Endothelial cell of umbilical vein (primary cell): ENCODE measurements around the gene CARMIL3. TPM values are rescaled to one million over a fixed set of nuclear protein-coding genes. Genes with fewer than 3 reads are reported as not detected.

Experiments
- BruUV-seq: library from RNA; stranded (reverse); fragments of 400-500 nt; replicated peaks from 2 replicates; lab custom pipeline; 2021; lab: Mats Ljungman, UMichigan
- CTCF ChIA-PET: fragments of 300-600, 350-600 bp; sonication (Branson Sonifier 250); formaldehyde crosslinking; loops from one replicate; lab custom pipeline; 2021; ENCODE audit warnings: antibody characterized with exemption, inconsistent platforms; lab: Charles Lee
- POLR2A ChIA-PET: fragments of 300-600, 350-600 bp; sonication (Branson Sonifier 250); formaldehyde crosslinking; loops from one replicate; lab custom pipeline; 2021; ENCODE audit warnings: antibody characterized with exemption, inconsistent platforms; lab: Charles Lee
- DNase-seq: peaks from one replicate; pipeline ENCODE4 v3.0.0-alpha.2; 2011; ENCODE audit warnings: low read depth, low spot score
- FAIRE-seq: peaks from 2 replicates; lab custom pipeline; 2011; peaks lifted over from hg19 to GRCh38; lab: Jason Lieb, UNC
- H2AFZ ChIP-seq: 2 replicates; pipeline ENCODE4 v1.6.0; 2012; ENCODE audit warnings: low read depth, low read length, control low read depth, inconsistent platforms
- H3K27ac ChIP-seq: 2 replicates; pipeline ENCODE4 v1.5.1; 2011; ENCODE audit warnings: low read depth, mild to moderate bottlenecking, control low read depth, low read length, moderate library complexity; ENCODE audit not compliant: insufficient read depth
- H3K27me3 ChIP-seq, 2 experiments: 2 replicates each; pipeline versions ENCODE4 v1.6.0 to v1.6.1; 2011; ENCODE audit warnings: low read length in 2 of 2, mixed read lengths in 1 of 2; ENCODE audit not compliant: control insufficient read depth in 2 of 2, insufficient read depth in 2 of 2
- H3K36me3 ChIP-seq, 2 experiments: 2 replicates in 1 of 2; 3 replicates in 1 of 2; pipeline ENCODE4 v1.5.1; 2011; ENCODE audit warnings: low read length in 2 of 2, mild to moderate bottlenecking in 1 of 2, moderate library complexity in 1 of 2; ENCODE audit not compliant: control insufficient read depth in 2 of 2, insufficient read depth in 2 of 2; ENCODE audit errors: extremely low read depth in 1 of 2
- H3K4me1 ChIP-seq: 3 replicates; pipeline ENCODE4 v1.5.1; 2011; ENCODE audit warnings: mild to moderate bottlenecking, low read length; ENCODE audit not compliant: control insufficient read depth, insufficient read depth; ENCODE audit errors: extremely low read depth
- H3K4me2 ChIP-seq: 2 replicates; pipeline ENCODE4 v1.6.1; 2011; ENCODE audit warnings: low read length, control low read depth, mixed read lengths; ENCODE audit not compliant: insufficient read depth
- H3K4me3 ChIP-seq, 3 experiments: fragments of 200-600 bp in 1 of 3; sonication (generic), shearing (Covaris generic) in 1 of 3; replicated peaks in 1 of 3; 2 replicates each; pipeline ENCODE4 v1.5.1; 2011 to 2016; ENCODE audit warnings: control low read depth in 3 of 3, low read length in 3 of 3, mild to moderate bottlenecking in 2 of 3, inconsistent platforms in 1 of 3, low read depth in 1 of 3, moderate library complexity in 1 of 3; ENCODE audit not compliant: insufficient read depth in 1 of 3
- H3K79me2 ChIP-seq: 2 replicates; pipeline ENCODE4 v1.6.0; 2012; ENCODE audit warnings: low read length, inconsistent platforms; ENCODE audit not compliant: control insufficient read depth, insufficient read depth
- H3K9ac ChIP-seq: replicated peaks from 2 replicates; pipeline ENCODE3; 2011; ENCODE audit warnings: low read length, control low read depth; ENCODE audit not compliant: insufficient read depth; ENCODE audit errors: extremely low read depth
- H3K9me1 ChIP-seq: replicated peaks from 3 replicates; pipeline ENCODE4 v1.6.0; 2011; ENCODE audit warnings: mild to moderate bottlenecking, low read length; ENCODE audit not compliant: control insufficient read depth, insufficient read depth; ENCODE audit errors: extremely low read depth
- H3K9me3 ChIP-seq: replicated peaks from 2 replicates; pipeline ENCODE4 v1.5.1; 2012; ENCODE audit warnings: low read length, inconsistent platforms; ENCODE audit not compliant: control insufficient read depth, insufficient read depth
- H4K20me1 ChIP-seq: replicated peaks from 2 replicates; pipeline ENCODE3; 2011; ENCODE audit warnings: mild to moderate bottlenecking, low read length; ENCODE audit not compliant: control insufficient read depth, insufficient read depth; ENCODE audit errors: extremely low read depth
- CTCF ChIP-seq, 2 donors: IDR thresholded peaks; 1 replicate in 1 of 2; 2 replicates in 1 of 2; pipeline ENCODE4 v1.5.1; 2011; ENCODE audit warnings: low read length in 2 of 2, mild to moderate bottlenecking in 2 of 2, moderate library complexity in 2 of 2, control low read depth in 1 of 2, inconsistent platforms in 1 of 2, low read depth in 1 of 2; ENCODE audit not compliant: insufficient read depth in 1 of 2; ENCODE audit errors: extremely low read depth in 1 of 2
- EZH2 ChIP-seq: IDR thresholded peaks from 2 replicates; pipeline ENCODE4 v1.6.1; 2012; ENCODE audit warnings: borderline replicate concordance, low read depth, mild to moderate bottlenecking, moderate library complexity, low read length, inconsistent platforms; ENCODE audit not compliant: severe bottlenecking
- FOS ChIP-seq: IDR thresholded peaks from 2 replicates; pipeline ENCODE4 v1.6.1; 2011; ENCODE audit warnings: mild to moderate bottlenecking, low read length, moderate library complexity, borderline replicate concordance; ENCODE audit not compliant: insufficient read depth
- GATA2 ChIP-seq: IDR thresholded peaks from 2 replicates; pipeline ENCODE4 v1.7.0; 2011; ENCODE audit warnings: low read depth, mild to moderate bottlenecking, moderate library complexity, mixed read lengths, low read length; ENCODE audit not compliant: insufficient read length, insufficient read depth
- JUN ChIP-seq: IDR thresholded peaks from 2 replicates; pipeline ENCODE4 v1.6.1; 2011; ENCODE audit warnings: borderline replicate concordance, low read depth; ENCODE audit not compliant: insufficient read length, insufficient read depth
- MAX ChIP-seq: IDR thresholded peaks from 2 replicates; pipeline ENCODE4 v1.6.1; 2011; ENCODE audit not compliant: insufficient read depth, insufficient read length
- MYC ChIP-seq: IDR thresholded peaks from one replicate; pipeline ENCODE4 v1.6.1; 2011; ENCODE audit warnings: mild to moderate bottlenecking, low read depth, low read length
- POLR2A ChIP-seq: IDR thresholded peaks from 2 replicates; pipeline ENCODE4 v1.6.1; 2012; ENCODE audit warnings: low read depth, mild to moderate bottlenecking, control low read depth, low read length
- POLR2AphosphoS5 ChIP-seq: IDR thresholded peaks from 2 replicates; pipeline ENCODE4 v1.6.1; 2012; ENCODE audit warnings: low read depth, mild to moderate bottlenecking, control low read depth, low read length, moderate library complexity; ENCODE audit not compliant: insufficient read depth
- dilution Hi-C: fragments of 300-500 bp; cut with MboI; formaldehyde crosslinking; loops from one replicate; pipeline ENCODE4 v1.15.0; 2019; ENCODE audit warnings: low sequenced_read_pairs; ENCODE audit not compliant: extremely low pct_ligation_motif_present
- intact Hi-C: fragments of 100-400 bp; cut with micrococcal nuclease; formaldehyde crosslinking; loops from one replicate; pipeline ENCODE4 v1.10.0; 2022
- polyA plus RNA-seq, 4 experiments: library from polyadenylated mRNA; depleted of rRNA in 3 of 4; stranded (reverse) in 3 of 4; unstranded in 1 of 4; fragments of >200 nt; gene quantifications; 2 replicates each; pipeline versions ENCODE4 v1.2.1 to v1.2.3, GENCODE V29; 2011 to 2012; ENCODE audit warnings: missing spikeins in 1 of 4
- total RNA-seq: library from RNA; stranded (reverse); gene quantifications from 2 replicates; pipeline ENCODE4 v1.2.3, GENCODE V29; 2021

Gene CARMIL3
- total and polyA plus RNA-seq, 2 donors (not counting 3 experiments of a cell fraction or from before 2014, with no cell fraction given): 0.03 TPM; not detected in 1

DNA sequence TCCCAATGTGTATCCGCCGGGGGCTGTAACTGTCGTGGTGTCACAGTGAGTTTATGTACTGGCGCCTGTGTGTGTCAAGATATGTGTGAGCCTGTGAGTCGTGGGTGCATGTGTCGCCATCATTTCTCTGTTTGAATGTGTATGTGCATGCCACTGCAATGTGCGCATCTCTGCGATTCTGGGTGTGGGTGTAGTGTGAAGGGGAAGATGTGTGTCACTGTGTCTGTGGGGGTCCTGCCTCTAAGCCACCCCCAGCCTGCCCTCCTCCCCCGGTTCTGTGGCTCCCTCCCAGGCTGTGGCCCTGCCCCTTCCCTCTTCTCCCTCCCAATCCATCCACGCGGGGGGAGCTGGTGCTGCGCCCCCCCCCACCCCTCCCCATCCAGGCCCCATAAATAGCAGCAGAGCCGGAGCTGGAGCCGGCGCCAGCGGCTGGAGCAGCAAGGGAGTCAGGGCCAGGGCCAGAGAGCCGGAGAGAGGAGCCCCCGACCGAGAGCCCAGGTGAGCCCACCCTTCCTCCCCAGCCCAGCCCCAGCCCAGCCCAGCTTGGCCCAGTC is 19.4 kb downstream of the CARMIL3 start, which contains the start of gene CPNE6:
TSS of gene CPNE6 (plus strand) at position 419 of the 554 bp plus-strand sequence. CDS start 1,375 bp downstream, outside the sequence.
- H3K4me1 ChIP-seq: no peaks in the 10 kb centered on the region
- CTCF ChIA-PET: interaction anchor here (1.5 kb wide), 1 partner anchor 11 kb away, joined by 4 read pairs; no protein-coding TSS in a partner anchor
- intact Hi-C loops (no loop called here), dilution Hi-C loops (no loop called here)
- no peaks in the 10 kb centered on the region for H3K36me3 ChIP-seq
- H3K9me1 ChIP-seq: no peaks in the 10 kb centered on the region
- BruUV-seq: no TSS peak
- POLR2A ChIA-PET: no interaction called here
- no peaks in the 10 kb centered on the region for H3K27me3 ChIP-seq
- DNase-seq (no peak), FAIRE-seq (no peak)
- no peak within 1 kb of the TSS for H3K27ac ChIP-seq
- H3K4me2 ChIP-seq: no peak within 1 kb of the TSS
- no peaks in the 10 kb centered on the region for H3K79me2 ChIP-seq
- no peak for TF ChIP-seq GATA2
- no peak for TF ChIP-seq JUN
- no peak for TF ChIP-seq EZH2
- TF ChIP-seq POLR2A: no peak
- TF ChIP-seq MYC: no peak
- no peak for TF ChIP-seq MAX
- TF ChIP-seq FOS: no peak
- H3K9me3 ChIP-seq: no peaks in the 10 kb centered on the region
- H3K9ac ChIP-seq: no peak within 1 kb of the TSS
- H4K20me1 ChIP-seq: no peaks in the 10 kb centered on the region
- H2AFZ ChIP-seq: no peak within 1 kb of the TSS
- H3K4me3 ChIP-seq: no peak within 1 kb of the TSS

- H3K4me1 ChIP-seq: no peaks in the 10 kb centered on the region
- FAIRE-seq (no peak), DNase-seq (no peak)
- dilution Hi-C loops: no loop called here
- H3K4me2 ChIP-seq: no peak overlapping the region
- no peaks in the 10 kb centered on the region for H3K9me1 ChIP-seq
- BruUV-seq: no TSS peak
- H3K36me3 ChIP-seq: no peaks in the 10 kb centered on the region
- CTCF ChIA-PET: interaction anchor here (1.1 kb wide), 1 partner anchor 14 kb away, joined by 3 read pairs; no protein-coding TSS in a partner anchor
- no peaks in the 10 kb centered on the region for H3K79me2 ChIP-seq
- intact Hi-C loops: no loop called here
- no peaks in the 10 kb centered on the region for H3K27me3 ChIP-seq
- TF ChIP-seq CTCF (IDR thresholded peaks at IDR 0.05; ENCODE audit: extremely low read depth in 1 of 2, insufficient read depth in 1 of 2, low read depth in 1 of 2, low read length in 2 of 2) (no peak), GATA2 (no peak), EZH2 (no peak), POLR2AphosphoS5 (no peak), MYC (no peak), MAX (no peak), JUN (no peak), POLR2A (no peak)
- POLR2A ChIA-PET: no interaction called here
- no peak overlapping the region for H3K4me3 ChIP-seq
- H3K9ac ChIP-seq: no peak overlapping the region
- H2AFZ ChIP-seq: no peak overlapping the region
- H4K20me1 ChIP-seq: no peaks in the 10 kb centered on the region
- H3K27ac ChIP-seq: no peak overlapping the region
- H3K9me3 ChIP-seq: no peaks in the 10 kb centered on the region
These were observed 20.1 kb downstream of the CARMIL3 start for GRCh38 chr14:24071836-24072430.
